MM.1S (cell line): ENCODE data around the gene DIP2C.

ENCODE experiments used
- CTCF ChIP-seq: fragments of 300-600 bp; sonication (generic); IDR thresholded peaks from 2 replicates; pipeline ENCODE4 v1.5.1; 2016; ENCODE audit warnings: antibody characterized with exemption, low read length, mixed read lengths
- EZH2 ChIP-seq: fragments of 300-600 bp; sonication (generic); optimal IDR thresholded peaks from 2 replicates; pipeline ENCODE3; 2017; ENCODE audit warnings: low read depth, mild to moderate bottlenecking, antibody characterized with exemption, low read length, mixed read lengths
- EZH2phosphoT487 ChIP-seq: fragments of 300-600 bp; sonication (generic); IDR thresholded peaks from 2 replicates; pipeline ENCODE4 v1.6.1; 2018; ENCODE audit warnings: antibody characterized with exemption, low read length

GRCh38 chr10:618229-618989 is 71.1 kb downstream of the DIP2C start:
- TF ChIP-seq EZH2phosphoT487 (no peak), CTCF (no peak), EZH2 (no peak)
